ENCODE measurements around the gene DCLK1. TPM values are rescaled to one million over a fixed set of nuclear protein-coding genes. Genes with fewer than 3 reads are reported as not detected.

Gene DCLK1
- total and polyA plus RNA-seq, 10 of the 15 experiments (the other 5 are each of a cell fraction or from before 2014, with no cell fraction given) = not detected

GRCh38 chr13:35898041-35898440, 233.1 kb downstream of the DCLK1 start:
- DNase-seq (ENCODE audit: low read depth, low spot score) (no peak), FAIRE-seq (no peak), ATAC-seq (no peak)
- in situ Hi-C loops (cut with MboI) = no loop called here
- intact Hi-C loops (cut with micrococcal nuclease; ENCODE audit: unreplicated experiment) = no loop called here
- ChIA-PET RAD21 (ENCODE audit: unreplicated experiment) (no interaction called here), POLR2A (no interaction called here), CTCF (no interaction called here), SMC1A (ENCODE audit: uncharacterized antibody, unreplicated experiment) (no interaction called here)
- H3K36me3 ChIP-seq (ENCODE audit: control insufficient read depth in 2 of 2, insufficient read depth in 2 of 2, low read length in 1 of 2) = no peaks in the 10 kb centered on the region
- no peak overlapping the region for H3K4me3 ChIP-seq
- 42% methylated on average over 1 of the region's 1 CpG for WGBS (ENCODE audit: insufficient coverage, insufficient replicate concordance, low lambda C conversion rate, missing lambda C conversion rate)
- no peaks in the 10 kb centered on the region for H4K20me1 ChIP-seq (ENCODE audit: control insufficient read depth, insufficient read depth)
- no peak for TF ChIP-seq IKZF1 (conservative IDR thresholded peaks at IDR 0.05)
- H3K79me2 ChIP-seq (ENCODE audit: control insufficient read depth, insufficient read depth, low read length) = no peaks in the 10 kb centered on the region
- no peaks in the 10 kb centered on the region for H3K27me3 ChIP-seq (replicated peaks in 1 of 2; ENCODE audit: control insufficient read depth in 2 of 2, insufficient read depth in 2 of 2, low read length in 1 of 2)
- no peaks in the 10 kb centered on the region for H3K4me1 ChIP-seq (ENCODE audit: control insufficient read depth, insufficient read depth, low read length)
- H3K9me3 ChIP-seq (replicated peaks; ENCODE audit: control insufficient read depth, insufficient read depth, low read length) = no peaks in the 10 kb centered on the region
- H3K9ac ChIP-seq (ENCODE audit: control insufficient read depth, insufficient read depth, low read length) = no peak overlapping the region
- H3K4me2 ChIP-seq (ENCODE audit: control insufficient read depth, insufficient read depth) = no peak overlapping the region
- no peak overlapping the region for H2AFZ ChIP-seq (ENCODE audit: control insufficient read depth, low read depth, low read length)
- BruUV-seq (replicated peaks) = no TSS peak
- H3K27ac ChIP-seq (ENCODE audit: control insufficient read depth, insufficient read depth) = no peak overlapping the region

GRCh38 chr13:35894636-35895035, 236.5 kb downstream of the DCLK1 start:
- FAIRE-seq = no peak
- BruUV-seq (replicated peaks) = no TSS peak
- no peaks in the 10 kb centered on the region for H3K27me3 ChIP-seq (replicated peaks in 1 of 2; ENCODE audit: control insufficient read depth in 2 of 2, insufficient read depth in 2 of 2, low read length in 1 of 2)
- ChIA-PET CTCF (no interaction called here), POLR2A (interaction anchor here (0.6 kb wide), 1 partner anchor 43 kb away, joined by 3 read pairs; no protein-coding TSS in a partner anchor), RAD21 (ENCODE audit: unreplicated experiment) (no interaction called here), SMC1A (ENCODE audit: uncharacterized antibody, unreplicated experiment) (interaction anchor here (1.2 kb wide), 1 partner anchor 10 kb away, joined by 3 read pairs; no protein-coding TSS in a partner anchor)
- no peaks in the 10 kb centered on the region for H3K36me3 ChIP-seq (ENCODE audit: control insufficient read depth in 2 of 2, insufficient read depth in 2 of 2, low read length in 1 of 2)
- no peak for TF ChIP-seq ATF3 (IDR thresholded peaks at IDR 0.05; ENCODE audit: borderline replicate concordance, extremely low read depth, low read depth, low read length)
- no peak for TF ChIP-seq BCL3 (IDR thresholded peaks at IDR 0.05; ENCODE audit: borderline replicate concordance, insufficient read depth, low read depth, low read length, poor library complexity, severe bottlenecking)
- DNase-seq (ENCODE audit: low read depth, low spot score) = no peak
- H3K9me3 ChIP-seq (replicated peaks; ENCODE audit: control insufficient read depth, insufficient read depth, low read length) = no peaks in the 10 kb centered on the region
- no peak overlapping the region for H3K4me2 ChIP-seq (ENCODE audit: control insufficient read depth, insufficient read depth)
- in situ Hi-C loops (cut with MboI) (no loop called here), intact Hi-C loops (cut with micrococcal nuclease; ENCODE audit: unreplicated experiment) (no loop called here)
- no peak overlapping the region for H2AFZ ChIP-seq (ENCODE audit: control insufficient read depth, low read depth, low read length)
- no peak overlapping the region for H3K4me3 ChIP-seq
- no peaks in the 10 kb centered on the region for H4K20me1 ChIP-seq (ENCODE audit: control insufficient read depth, insufficient read depth)
- H3K79me2 ChIP-seq (ENCODE audit: control insufficient read depth, insufficient read depth, low read length) = no peaks in the 10 kb centered on the region
- H3K27ac ChIP-seq (ENCODE audit: control insufficient read depth, insufficient read depth) = no peak overlapping the region
- no peaks in the 10 kb centered on the region for H3K4me1 ChIP-seq (ENCODE audit: control insufficient read depth, insufficient read depth, low read length)
- 29% methylated on average over 3 of the region's 3 CpGs for WGBS (ENCODE audit: insufficient coverage, insufficient replicate concordance, low lambda C conversion rate, missing lambda C conversion rate)
- ATAC-seq = no peak
- no peak overlapping the region for H3K9ac ChIP-seq (ENCODE audit: control insufficient read depth, insufficient read depth, low read length)
